ENCODE results near the gene FBXL16. TPM values are rescaled to one million over a fixed set of nuclear protein-coding genes. Genes with fewer than 3 reads are reported as not detected.

The FBXL16 gene
- total RNA-seq, 4 donors from 2014 or later: not detected

DNA sequence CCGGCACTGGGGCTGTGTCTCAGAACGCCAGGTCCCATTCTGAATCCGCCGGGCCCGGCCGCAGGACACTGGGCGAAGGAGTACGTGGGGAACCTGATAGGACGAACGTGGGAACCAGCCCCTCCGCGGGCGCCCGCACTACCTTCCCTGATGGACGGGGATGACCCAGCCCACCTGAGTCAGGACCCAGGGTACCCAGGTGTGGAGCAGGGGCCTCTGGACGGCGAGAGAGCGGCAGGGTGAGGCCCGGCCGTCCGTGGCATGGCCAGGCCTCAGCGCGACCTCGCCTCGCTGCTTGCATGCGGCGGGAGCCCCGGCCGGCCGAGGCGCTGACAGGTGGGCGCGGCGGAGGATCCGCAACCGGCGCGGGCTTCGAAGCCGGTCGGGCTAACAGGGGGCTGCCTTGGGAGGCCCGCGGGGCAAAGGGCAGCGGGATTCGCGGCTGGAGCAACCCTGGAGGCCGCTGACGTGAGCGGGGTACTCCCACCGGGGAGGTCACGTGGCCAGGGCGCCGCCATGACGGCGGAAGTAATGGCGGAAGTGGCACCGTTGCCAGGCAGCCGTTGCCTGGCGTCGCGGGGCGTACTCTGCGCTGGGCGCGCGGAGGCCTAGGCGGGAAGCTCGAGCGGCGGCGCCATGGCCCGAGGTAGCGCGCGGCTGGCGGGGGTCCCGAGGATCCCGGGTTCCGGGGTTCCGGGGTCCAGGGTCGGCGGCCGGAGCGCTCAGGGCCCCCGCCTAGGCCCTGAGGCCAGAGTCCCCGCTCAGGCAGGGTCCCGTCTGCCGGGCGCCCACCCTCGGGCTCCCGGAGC is 56.6 kb downstream of the FBXL16 start, which contains the start of gene WDR90:
Gene WDR90, plus strand, starts transcription at position 585 of the 809 bp plus-strand sequence. Its CDS starts 52 bp downstream, at position 637.
- TF ChIP-seq, protein P1, sequence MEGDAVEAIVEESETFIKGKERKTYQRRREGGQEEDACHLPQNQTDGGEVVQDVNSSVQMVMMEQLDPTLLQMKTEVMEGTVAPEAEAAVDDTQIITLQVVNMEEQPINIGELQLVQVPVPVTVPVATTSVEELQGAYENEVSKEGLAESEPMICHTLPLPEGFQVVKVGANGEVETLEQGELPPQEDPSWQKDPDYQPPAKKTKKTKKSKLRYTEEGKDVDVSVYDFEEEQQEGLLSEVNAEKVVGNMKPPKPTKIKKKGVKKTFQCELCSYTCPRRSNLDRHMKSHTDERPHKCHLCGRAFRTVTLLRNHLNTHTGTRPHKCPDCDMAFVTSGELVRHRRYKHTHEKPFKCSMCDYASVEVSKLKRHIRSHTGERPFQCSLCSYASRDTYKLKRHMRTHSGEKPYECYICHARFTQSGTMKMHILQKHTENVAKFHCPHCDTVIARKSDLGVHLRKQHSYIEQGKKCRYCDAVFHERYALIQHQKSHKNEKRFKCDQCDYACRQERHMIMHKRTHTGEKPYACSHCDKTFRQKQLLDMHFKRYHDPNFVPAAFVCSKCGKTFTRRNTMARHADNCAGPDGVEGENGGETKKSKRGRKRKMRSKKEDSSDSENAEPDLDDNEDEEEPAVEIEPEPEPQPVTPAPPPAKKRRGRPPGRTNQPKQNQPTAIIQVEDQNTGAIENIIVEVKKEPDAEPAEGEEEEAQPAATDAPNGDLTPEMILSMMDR (IDR thresholded peaks at IDR 0.05; ENCODE audit: low read depth): no peak

DNA sequence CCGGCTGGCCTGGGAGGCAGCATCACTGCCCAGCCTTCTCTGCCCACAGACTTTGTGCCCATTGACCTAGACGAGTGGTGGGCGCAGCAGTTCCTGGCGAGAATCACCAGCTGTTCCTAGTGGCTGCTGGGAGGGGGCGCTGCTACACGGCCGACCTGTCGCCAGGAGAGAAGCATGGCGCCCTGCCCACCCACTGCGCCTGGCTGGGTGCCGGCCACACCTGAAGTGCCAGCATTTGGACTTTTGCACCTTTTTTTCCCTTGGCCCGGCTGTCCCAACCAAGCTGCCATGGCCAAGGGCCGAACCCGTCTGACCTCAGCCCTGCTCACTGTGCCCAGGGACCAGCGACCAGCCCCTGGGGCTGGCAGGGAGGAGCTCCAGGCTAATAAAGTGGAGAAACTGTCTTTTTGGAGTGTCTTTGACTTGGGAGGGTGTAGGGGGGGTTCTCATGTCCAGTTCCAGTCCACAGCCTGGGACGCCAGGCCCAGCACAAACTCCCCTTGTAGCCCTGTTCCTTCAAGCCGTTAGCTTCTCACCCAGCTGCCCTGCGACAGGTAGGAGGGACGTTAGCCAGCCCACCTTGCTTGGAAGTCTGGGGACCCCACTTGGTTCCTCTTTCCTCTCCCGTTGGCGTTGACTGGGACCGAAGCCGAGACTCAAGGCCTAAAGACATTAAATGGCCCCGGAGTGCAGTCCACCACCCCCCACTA is 57.4 kb downstream of the FBXL16 start:
- TF ChIP-seq, protein P1 (IDR thresholded peaks at IDR 0.05; ENCODE audit: low read depth): no peak

DNA sequence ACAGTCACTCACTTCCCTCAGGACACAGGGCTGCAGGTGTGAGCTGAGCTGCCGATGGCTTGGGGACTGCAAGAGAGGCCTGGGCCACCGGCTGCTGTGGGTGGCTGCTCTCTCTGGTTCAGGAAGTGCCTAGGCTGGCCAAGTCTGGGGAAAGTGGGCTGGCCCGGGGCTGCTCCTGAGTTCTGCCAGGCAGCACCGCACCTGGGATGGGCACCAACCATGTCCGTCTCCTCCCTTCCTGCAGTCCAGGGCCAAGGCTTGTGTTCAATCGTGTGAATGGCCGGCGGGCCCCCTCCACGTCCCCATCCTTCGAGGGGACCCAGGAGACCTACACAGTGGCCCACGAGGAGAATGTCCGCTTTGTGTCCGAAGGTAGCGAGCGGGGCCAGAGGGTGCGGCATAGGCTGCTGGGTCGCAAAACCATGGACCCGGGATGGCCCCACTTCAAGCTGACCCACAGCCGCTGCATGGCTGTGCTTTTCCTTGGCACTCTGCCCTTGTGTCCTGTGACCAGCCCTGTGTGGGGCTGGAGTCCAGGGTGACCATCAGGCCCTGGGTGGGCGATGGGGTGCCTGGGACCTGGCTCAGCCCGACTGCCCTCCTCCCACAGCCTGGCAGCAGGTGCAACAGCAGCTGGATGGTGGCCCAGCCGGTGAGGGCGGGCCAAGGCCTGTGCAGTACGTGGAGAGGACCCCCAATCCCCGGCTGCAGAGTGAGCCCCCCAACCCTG is 58.3 kb downstream of the FBXL16 start:
- TF ChIP-seq, protein P1 (IDR thresholded peaks at IDR 0.05; ENCODE audit: low read depth): no peak

DNA sequence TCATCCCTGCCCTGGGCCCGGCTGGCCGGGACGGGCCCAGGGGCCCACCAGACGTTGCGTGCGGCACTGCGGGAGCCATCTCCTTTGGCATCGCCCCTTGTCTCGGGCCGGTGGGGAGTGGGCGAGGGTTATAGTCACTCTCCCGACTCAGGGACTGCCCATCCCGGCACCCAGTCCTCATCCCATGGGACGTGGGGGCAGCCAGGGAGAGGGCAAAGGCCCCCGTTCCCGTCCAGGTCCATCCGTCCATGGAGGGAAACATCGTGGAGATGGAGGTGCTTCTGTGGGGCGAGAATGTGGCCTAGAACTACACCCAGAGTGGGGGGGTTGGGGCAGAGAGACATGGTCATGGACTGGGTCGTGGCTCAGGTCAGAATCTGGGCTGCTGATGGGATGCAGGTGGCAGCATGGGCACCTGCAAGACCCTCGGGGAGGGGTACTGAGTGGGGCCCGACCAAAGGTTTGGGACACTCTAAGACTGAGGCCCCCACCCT is 58.9 kb downstream of the FBXL16 start:
- TF ChIP-seq, protein P1 (IDR thresholded peaks at IDR 0.05; ENCODE audit: low read depth): no peak

DNA sequence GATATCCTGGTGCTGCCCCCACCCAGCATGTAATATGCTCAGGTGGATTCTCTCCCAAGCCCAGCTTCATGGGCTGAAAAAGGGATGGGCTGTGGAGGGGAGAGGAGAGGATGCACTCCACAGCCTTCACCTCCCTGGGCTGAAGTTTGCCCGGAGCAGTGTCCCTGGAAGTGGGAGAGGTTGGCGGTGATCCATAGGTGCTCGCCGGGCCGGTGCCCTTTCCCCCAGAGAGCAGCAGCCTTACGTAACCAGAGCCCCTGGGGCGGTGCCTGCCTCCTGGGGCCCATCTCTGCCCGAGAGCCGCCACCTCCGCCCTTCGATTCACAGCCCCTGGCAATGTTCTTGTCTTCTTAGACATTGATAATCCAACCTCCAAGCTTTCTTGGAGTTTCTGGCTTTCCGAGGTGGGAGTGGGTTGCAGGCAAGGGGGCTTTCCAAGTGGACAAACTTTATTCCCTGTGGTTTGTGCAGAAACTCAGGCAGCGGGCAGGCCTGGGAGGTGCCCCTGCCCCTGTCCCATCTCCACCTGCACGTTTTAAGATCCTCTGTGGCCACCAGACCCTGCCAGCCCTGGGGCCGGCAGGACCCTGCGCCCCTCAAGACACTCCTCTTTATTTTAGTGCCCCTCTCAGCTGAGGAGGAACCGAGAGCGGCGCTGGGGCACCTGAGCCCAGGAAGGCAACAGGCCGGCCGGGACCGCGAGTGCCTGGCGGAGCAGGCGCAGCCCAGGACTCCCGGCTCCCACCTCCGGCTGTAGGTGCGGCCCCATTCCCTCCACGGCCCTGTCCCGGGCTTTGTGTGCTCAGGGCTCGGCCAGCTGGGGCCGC is 59.5 kb downstream of the FBXL16 start:
- TF ChIP-seq, protein P1 (IDR thresholded peaks at IDR 0.05; ENCODE audit: low read depth): no peak

DNA sequence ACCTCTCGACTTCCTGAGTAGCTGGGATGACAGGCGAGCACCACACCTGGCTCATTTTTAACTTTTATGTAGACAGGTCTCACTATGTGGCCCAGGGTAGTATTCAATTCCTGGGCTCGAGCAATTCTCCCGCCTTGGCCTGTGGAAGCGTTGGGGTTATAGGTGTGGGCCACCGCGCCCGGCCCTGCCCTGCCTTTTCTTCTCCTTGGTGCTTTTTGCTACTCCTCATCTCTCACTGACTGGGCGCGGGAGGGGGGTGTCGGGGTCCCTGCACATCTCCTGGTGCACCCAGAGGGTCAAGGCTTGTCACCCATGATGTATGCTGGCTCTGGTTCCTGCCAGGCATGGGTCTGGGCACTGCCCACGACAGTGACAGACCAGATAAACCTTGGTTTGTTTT is 61.0 kb downstream of the FBXL16 start:
- TF ChIP-seq, protein P1 (IDR thresholded peaks at IDR 0.05; ENCODE audit: low read depth): no peak

All from subcutaneous adipose tissue (tissue), 4 donors.